GM18909 (cell line): ENCODE measurements around the gene IGF2BP1.
"Not testable (repeated sequence)": the region's sequence is repeated elsewhere in the genome, so short reads cannot be mapped to it uniquely, and the experiment has no call there.

Experiments
- ATAC-seq: cut with Tn5 transposase; IDR thresholded peaks from one replicate; pipeline ENCODE4 v1.9.1; 2021; ENCODE audit warnings: mild to moderate bottlenecking; ENCODE audit not compliant: unreplicated experiment, poor library complexity

Gene IGF2BP1

GRCh38 chr17:49086316-49086605 is 89.1 kb downstream of the IGF2BP1 start:
- ATAC-seq, result no peak

- ATAC-seq, result no peak
Observed at GRCh38 chr17:49086649-49087048, 89.5 kb downstream of the IGF2BP1 start.

- ATAC-seq, result no peak
Observed at GRCh38 chr17:49089094-49089493, 91.9 kb downstream of the IGF2BP1 start.

GRCh38 chr17:49090878-49091594 is 93.9 kb downstream of the IGF2BP1 start:
- no peak for ATAC-seq

- no peak for ATAC-seq
Observed at GRCh38 chr17:49093131-49093530, 95.9 kb downstream of the IGF2BP1 start.

GRCh38 chr17:49100601-49101000 is 103.4 kb downstream of the IGF2BP1 start:
- no peak for ATAC-seq

- no peak for ATAC-seq
Observed at GRCh38 chr17:49101054-49101534, 103.9 kb downstream of the IGF2BP1 start.

GRCh38 chr17:49103360-49103759 is 106.2 kb downstream of the IGF2BP1 start:
- ATAC-seq, result not testable (repeated sequence)

GRCh38 chr17:49104511-49105074 is 107.4 kb downstream of the IGF2BP1 start:
- ATAC-seq, result no peak
